GM18508 (cell line): ENCODE data around the gene SIGLEC15.
"Not testable (repeated sequence)": the region's sequence is repeated elsewhere in the genome, so short reads cannot be mapped to it uniquely, and the experiment has no call there.

Experiments
- ATAC-seq: cut with Tn5 transposase; IDR thresholded peaks from one replicate; pipeline ENCODE4 v1.9.1; 2021; ENCODE audit warnings: moderate number of reproducible peaks; ENCODE audit not compliant: insufficient read depth, unreplicated experiment

Gene SIGLEC15

GRCh38 chr18:45817543-45817942, 7.9 kb upstream of the SIGLEC15 start:
- no peak for ATAC-seq

GRCh38 chr18:45818765-45819164, 6.7 kb upstream of the SIGLEC15 start:
- not testable (repeated sequence) for ATAC-seq

- no peak for ATAC-seq
Observed at GRCh38 chr18:45820106-45820745, 5.2 kb upstream of the SIGLEC15 start.

- ATAC-seq: no peak
Observed at GRCh38 chr18:45821026-45821425, 4.4 kb upstream of the SIGLEC15 start.

- no peak for ATAC-seq
Observed at GRCh38 chr18:45821711-45822110, 3.8 kb upstream of the SIGLEC15 start.

DNA sequence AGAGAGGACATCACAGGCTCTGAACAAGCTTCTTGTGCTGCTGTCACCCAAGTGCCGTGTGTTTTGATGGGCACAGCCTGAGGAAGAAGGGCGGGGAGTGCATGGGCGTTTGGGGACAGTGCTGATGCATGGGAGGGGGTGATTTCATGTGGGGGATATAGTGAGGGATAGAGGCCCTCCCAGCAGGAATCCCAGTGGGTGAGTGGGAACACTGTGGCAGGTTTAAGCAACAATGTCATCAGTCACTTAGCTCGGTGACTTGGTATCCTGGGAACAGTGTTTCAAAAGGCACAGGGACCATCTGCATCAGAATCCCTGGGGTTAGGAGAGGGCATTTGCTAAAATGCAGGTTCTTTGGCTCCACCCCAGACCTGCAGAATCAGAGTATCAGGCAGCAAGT, 609 bp downstream of the SIGLEC15 start:
- ATAC-seq: no peak

DNA sequence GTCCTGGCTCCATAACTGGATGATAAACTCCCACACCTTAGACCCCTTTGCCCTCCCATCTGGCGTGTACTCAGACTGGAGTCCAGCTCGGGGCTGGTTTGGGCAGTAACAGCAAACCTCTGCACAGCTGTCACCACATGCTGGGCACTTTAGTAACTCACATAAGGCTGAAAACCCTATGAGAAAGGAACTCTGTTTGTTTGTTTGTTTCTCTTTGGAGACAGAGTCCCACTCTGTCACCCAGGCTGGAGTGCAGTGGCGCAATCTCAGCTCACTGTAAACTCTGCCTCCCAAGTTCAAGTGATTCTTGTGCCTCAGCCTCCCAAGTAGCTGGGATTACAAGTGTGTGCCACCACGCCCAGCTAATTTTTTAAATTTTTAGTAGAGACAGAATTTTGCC, 1.2 kb downstream of the SIGLEC15 start:
- ATAC-seq: not testable (repeated sequence)

DNA sequence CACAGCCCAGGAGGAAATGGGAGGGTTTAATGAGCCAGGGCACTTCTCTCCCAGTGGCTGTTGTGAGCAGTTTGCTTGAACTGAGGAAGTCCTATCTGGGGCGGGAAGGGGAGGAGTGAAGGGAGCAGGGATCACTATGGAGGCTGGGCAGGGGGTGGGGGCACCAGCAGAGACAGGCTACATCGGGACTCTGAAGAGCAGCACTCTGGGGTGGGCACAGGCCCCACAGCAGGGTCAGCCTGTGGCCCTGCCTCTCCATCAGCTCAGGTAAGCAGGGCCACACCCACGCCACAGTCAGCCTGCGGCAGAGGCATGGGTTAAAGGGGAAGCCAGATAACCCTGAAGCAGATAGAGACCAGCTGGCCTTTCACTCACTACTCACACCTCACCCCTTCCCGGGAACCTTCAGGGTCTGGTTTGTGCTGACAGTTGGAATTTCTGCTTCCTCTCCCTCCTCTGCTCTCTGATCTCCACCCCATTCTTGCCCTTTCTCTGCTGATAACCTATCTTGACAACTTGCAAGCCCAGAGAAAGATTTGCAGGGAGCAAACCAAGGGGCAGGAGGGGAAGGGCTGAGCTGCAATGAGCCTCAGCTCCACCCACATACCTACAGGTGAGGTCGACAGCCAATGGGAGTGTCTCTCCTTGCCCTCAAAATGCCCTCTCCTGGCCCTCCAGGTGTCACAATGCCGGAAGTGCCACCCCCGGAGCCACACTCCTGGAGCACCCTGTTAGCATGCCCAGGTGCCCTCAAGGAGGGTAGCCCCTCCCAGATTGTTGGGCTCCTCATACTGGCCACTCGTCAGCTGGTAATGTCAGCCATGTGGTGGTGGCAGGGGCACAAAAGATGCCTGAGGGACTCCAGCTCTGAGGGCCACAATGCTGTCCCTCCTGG, 3.7 kb downstream of the SIGLEC15 start:
- ATAC-seq: no peak

GRCh38 chr18:45829855-45830254, 4.4 kb downstream of the SIGLEC15 start:
- ATAC-seq: no peak

DNA sequence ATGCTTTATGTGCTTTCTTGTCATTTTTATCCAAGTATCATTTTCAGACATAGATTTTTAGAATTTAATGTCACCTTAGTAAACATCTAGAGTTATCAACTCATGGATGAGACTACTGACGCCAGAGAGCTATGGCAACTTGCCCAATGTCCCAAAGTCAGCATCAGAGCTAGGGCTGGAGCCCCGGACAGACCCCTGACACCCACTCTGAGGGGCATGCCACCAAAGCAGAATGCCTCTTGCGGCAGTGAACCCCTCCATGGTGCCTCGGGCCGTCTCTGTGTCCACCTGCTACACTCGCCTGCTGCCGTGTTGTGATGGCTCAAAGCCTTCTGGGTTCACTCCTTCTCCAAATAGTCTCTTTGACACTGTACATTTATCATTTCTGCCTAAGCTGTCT, 5.4 kb downstream of the SIGLEC15 start:
- ATAC-seq: no peak

DNA sequence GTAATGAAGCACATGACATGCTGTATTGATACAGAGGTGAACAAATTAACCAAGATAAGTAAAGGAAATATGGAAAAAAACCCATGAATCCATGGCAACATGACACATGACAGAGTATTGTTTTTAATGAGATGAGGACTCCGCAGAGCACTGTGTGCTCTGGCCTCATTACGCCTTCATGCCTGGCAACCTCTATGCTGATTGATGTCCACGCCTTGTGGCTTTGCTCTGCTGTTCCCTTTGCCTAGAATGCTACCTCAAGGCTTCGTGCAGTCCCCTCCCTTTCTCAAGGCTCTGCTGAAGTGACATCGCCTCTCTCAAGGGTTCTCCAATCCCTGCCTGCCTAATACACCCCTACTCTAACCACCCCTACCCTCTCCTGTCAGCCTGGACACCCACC, 8.4 kb downstream of the SIGLEC15 start:
- no peak for ATAC-seq

DNA sequence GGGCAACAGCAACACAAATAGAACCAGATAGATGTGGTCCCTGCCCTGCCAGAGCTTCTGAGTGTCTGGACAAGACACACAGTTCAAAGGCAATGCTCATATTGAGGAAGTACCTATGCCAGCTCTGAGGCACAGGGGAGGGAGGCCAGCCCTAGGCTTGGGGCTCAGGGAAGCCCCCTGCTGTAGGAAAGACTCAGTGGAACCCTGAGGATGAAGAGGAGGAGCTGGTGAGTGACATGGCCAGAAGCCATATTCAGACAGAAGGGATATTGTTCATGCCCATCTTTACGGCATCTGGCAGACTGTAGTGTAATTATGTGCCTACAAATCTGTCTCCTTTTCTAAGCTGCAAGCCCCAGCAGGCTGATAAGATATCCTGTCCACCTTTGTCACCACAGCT, 8.8 kb downstream of the SIGLEC15 start:
- no peak for ATAC-seq

- no peak for ATAC-seq
Observed at GRCh38 chr18:45835057-45835636, 9.7 kb downstream of the SIGLEC15 start.

- no peak for ATAC-seq
Observed at GRCh38 chr18:45836242-45837205, 11.0 kb downstream of the SIGLEC15 start.

- no peak for ATAC-seq
Observed at GRCh38 chr18:45837283-45838070, 12.0 kb downstream of the SIGLEC15 start.

GRCh38 chr18:45838302-45839070, 13.0 kb downstream of the SIGLEC15 start:
- no peak for ATAC-seq

DNA sequence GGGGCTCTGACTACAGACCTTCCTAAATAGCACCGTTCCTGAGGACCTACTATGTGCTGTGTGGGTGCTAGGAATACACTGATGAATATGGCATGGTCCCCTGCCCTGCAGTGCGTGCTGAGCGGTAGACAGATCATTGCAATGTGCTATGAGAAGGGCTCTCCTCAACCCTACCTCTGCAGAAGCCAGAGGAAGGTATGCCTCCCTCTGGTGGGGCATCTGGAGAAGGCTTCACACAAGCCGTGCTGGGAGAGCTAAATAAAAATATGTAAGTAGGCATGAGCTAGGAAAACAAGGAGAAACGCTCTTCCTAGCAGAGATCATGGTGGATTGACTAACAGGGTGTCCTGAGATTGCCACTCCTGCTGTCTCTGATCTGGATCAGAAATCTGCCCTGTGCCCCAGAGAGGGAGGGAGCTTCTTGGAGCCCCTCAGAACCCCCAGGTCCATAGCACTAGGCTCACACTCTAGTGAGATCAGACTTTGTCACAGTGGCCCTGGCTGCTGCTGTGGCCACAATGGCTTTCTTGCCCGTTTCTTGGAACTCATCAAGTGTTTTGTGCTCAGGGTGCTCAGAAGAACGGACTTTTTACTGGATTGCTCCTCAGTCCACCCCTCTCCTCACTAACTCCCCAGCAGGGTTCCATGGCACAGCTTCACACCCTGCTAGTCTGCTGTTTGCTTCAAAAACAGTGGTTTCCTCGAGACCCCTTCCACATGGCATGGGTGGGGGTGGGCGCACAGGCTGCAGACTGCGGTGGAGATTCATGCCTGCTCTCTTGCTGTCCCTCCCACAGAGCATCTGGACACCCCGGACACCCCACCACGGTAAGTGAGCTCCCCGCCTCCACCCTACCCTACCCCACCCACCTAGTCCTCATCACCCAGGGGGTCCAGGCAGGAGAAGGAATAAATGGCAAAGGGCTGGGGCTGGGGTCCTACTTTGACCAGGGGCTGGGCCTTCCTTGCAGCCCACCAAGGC, 14.2 kb downstream of the SIGLEC15 start:
- ATAC-seq: no peak
